GM23338 (cell line): ENCODE measurements around the gene STARD13. TPM values are rescaled to one million over a fixed set of nuclear protein-coding genes. Genes with fewer than 3 reads are reported as not detected.

Experiments
- ATAC-seq: fragments of 200-7000 bp; cut with Tn5 transposase; 3 replicates; pipeline ENCODE4 v1.9.1; 2020
- DNase-seq: peaks from one replicate; pipeline ENCODE4 v3.0.0-alpha.2; 2015; ENCODE audit warnings: low spot score
- H2AFZ ChIP-seq: fragments of 200-600 bp; sonication (generic); 2 replicates; pipeline ENCODE4 v1.8.0; 2016; ENCODE audit warnings: antibody characterized with exemption, mild to moderate bottlenecking, moderate library complexity
- H3F3A ChIP-seq: fragments of 200-600 bp; sonication (generic); replicated peaks from 2 replicates; pipeline ENCODE4 v1.8.0; 2017; ENCODE audit warnings: antibody characterized with exemption, mixed run types, low read depth
- H3K27ac ChIP-seq: fragments of 200-600 bp; sonication (generic); 2 replicates; pipeline ENCODE4 v1.6.1; 2016; ENCODE audit warnings: low read depth
- H3K27me3 ChIP-seq: fragments of 200-600 bp; sonication (generic); 2 replicates; pipeline ENCODE4 v1.8.0; 2016; ENCODE audit warnings: mild to moderate bottlenecking, mixed run types, moderate library complexity; ENCODE audit not compliant: insufficient read depth
- H3K36me3 ChIP-seq: fragments of 200-600 bp; sonication (generic); 2 replicates; pipeline ENCODE4 v1.8.0; 2016; ENCODE audit warnings: mild to moderate bottlenecking; ENCODE audit not compliant: insufficient read depth
- H3K4me1 ChIP-seq: fragments of 200-600 bp; sonication (generic); 2 replicates; pipeline ENCODE4 v1.8.0; 2016; ENCODE audit warnings: mild to moderate bottlenecking, moderate library complexity; ENCODE audit not compliant: insufficient read depth
- H3K4me2 ChIP-seq: fragments of 200-600 bp; sonication (generic); 2 replicates; pipeline ENCODE4 v1.7.1; 2017; ENCODE audit warnings: mixed run types
- H3K4me3 ChIP-seq: fragments of 200-600 bp; sonication (generic); 2 replicates; pipeline ENCODE4 v1.6.1; 2016; ENCODE audit warnings: mixed run types
- H3K79me2 ChIP-seq: fragments of 200-600 bp; sonication (generic); replicated peaks from 2 replicates; pipeline ENCODE4 v1.8.0; 2017; ENCODE audit warnings: mild to moderate bottlenecking; ENCODE audit not compliant: insufficient read depth
- H3K9me2 ChIP-seq: fragments of 200-600 bp; sonication (generic); 2 replicates; pipeline ENCODE4 v1.8.0; 2017; ENCODE audit not compliant: insufficient read depth
- H4K20me1 ChIP-seq: fragments of 200-600 bp; sonication (generic); replicated peaks from 2 replicates; pipeline ENCODE4 v1.8.0; 2017; ENCODE audit warnings: mild to moderate bottlenecking; ENCODE audit not compliant: insufficient read depth
- H3K27ac Mint-ChIP-seq: 2 replicates; pipeline ENCODE4 v1.8.0; 2020; ENCODE audit warnings: inconsistent platforms, mild to moderate bottlenecking, moderate library complexity, mixed read lengths
- H3K27me3 Mint-ChIP-seq: 3 replicates; pipeline ENCODE4 v1.8.0; 2022; ENCODE audit warnings: low read depth, mild to moderate bottlenecking, moderate library complexity, mixed read lengths, inconsistent platforms; ENCODE audit not compliant: insufficient read depth, poor library complexity
- H3K36me3 Mint-ChIP-seq: 3 replicates; pipeline ENCODE4 v1.8.0; 2021; ENCODE audit warnings: low read depth, mild to moderate bottlenecking, inconsistent platforms, moderate library complexity, mixed read lengths
- H3K4me1 Mint-ChIP-seq: 3 replicates; pipeline ENCODE4 v1.8.0; 2020; ENCODE audit warnings: mild to moderate bottlenecking, inconsistent platforms, mixed read lengths
- H3K4me3 Mint-ChIP-seq: 3 replicates; pipeline ENCODE4 v1.8.0; 2021; ENCODE audit warnings: moderate library complexity, mild to moderate bottlenecking, inconsistent platforms, mixed read lengths
- H3K9me3 Mint-ChIP-seq: 3 replicates; pipeline ENCODE4 v1.8.0; 2020; ENCODE audit warnings: moderate library complexity, mild to moderate bottlenecking, inconsistent platforms, mixed read lengths
- CREB1 ChIP-seq: fragments of 250-450 bp; sonication (Bioruptor Pico); IDR thresholded peaks from 2 replicates; pipeline ENCODE4 v1.5.0; 2020; ENCODE audit warnings: low read depth, mild to moderate bottlenecking, moderate library complexity
- CTCF ChIP-seq, 2 experiments: fragments of 200-600 bp in 1 of 2; sonication (generic) in 1 of 2; conservative IDR thresholded peaks; 2 replicates each; pipeline versions ENCODE4 v1.5.1 to v1.6.1; 2016 to 2017; ENCODE audit warnings: antibody characterized with exemption in 2 of 2, low read depth in 2 of 2, mild to moderate bottlenecking in 2 of 2, moderate library complexity in 1 of 2
- ETS1 ChIP-seq: IDR thresholded peaks from 2 replicates; pipeline ENCODE4 v1.6.1; 2016; ENCODE audit warnings: antibody characterized with exemption
- EZH2phosphoT487 ChIP-seq: fragments of 200-600 bp; sonication (generic); IDR thresholded peaks from one replicate; pipeline ENCODE4 v1.8.1; 2018; ENCODE audit warnings: antibody characterized with exemption; ENCODE audit not compliant: unreplicated experiment
- JUNB ChIP-seq: IDR thresholded peaks from one replicate; pipeline ENCODE4 v1.6.1; 2016; ENCODE audit warnings: antibody characterized with exemption; ENCODE audit not compliant: unreplicated experiment
- NANOG ChIP-seq: IDR thresholded peaks from 2 replicates; pipeline ENCODE4 v1.6.1; 2016; ENCODE audit warnings: antibody characterized with exemption, borderline replicate concordance
- POLR2AphosphoS5 ChIP-seq: IDR thresholded peaks from 2 replicates; pipeline ENCODE4 v1.6.1; 2016; ENCODE audit warnings: antibody characterized with exemption, low read depth
- ZNF114 ChIP-seq: fragments of 250-450 bp; sonication (Bioruptor Pico); IDR thresholded peaks from 2 replicates; pipeline ENCODE4 v1.5.0; 2020; ENCODE audit warnings: mild to moderate bottlenecking, moderate library complexity
- ZNF462 ChIP-seq: fragments of 250-450 bp; sonication (Bioruptor Pico); IDR thresholded peaks from 2 replicates; pipeline ENCODE4 v1.5.0; 2020; ENCODE audit warnings: mild to moderate bottlenecking, moderate library complexity
- polyA plus RNA-seq: library from polyadenylated mRNA; unstranded; fragments of >200 nt; fragmentation: Nextera tagmentation; extraction: Ambion mirVana; gene quantifications from 2 replicates; pipeline ENCODE4 v1.2.1, GENCODE V29; 2016
- total RNA-seq: library from RNA; depleted of rRNA; stranded (reverse); fragments of >200 nt; shearing (Covaris generic); gene quantifications from 2 replicates; pipeline ENCODE4 v1.2.3, GENCODE V29; 2014

The STARD13 gene
- total and polyA plus RNA-seq, 2 experiments from 2014 or later, result 3.2 to 5.2 TPM

GRCh38 chr13:33110386-33110712, 175.2 kb downstream of the STARD13 start (continued):
- no peak for TF ChIP-seq ETS1
- TF ChIP-seq JUNB, result no peak
- no peak for TF ChIP-seq EZH2phosphoT487
- no peak for TF ChIP-seq ZNF114

- ATAC-seq, result peak; percentile 85
These were observed 175.8 kb downstream of the STARD13 start for GRCh38 chr13:33109801-33110200.

More at GRCh38 chr13:33109801-33110200, 175.8 kb downstream of the STARD13 start:
- no peaks in the 10 kb centered on the region for H3K36me3 ChIP-seq
- TF ChIP-seq NANOG (no peak), CTCF (conservative IDR thresholded peaks at IDR 0.05; ENCODE audit: low read depth in 2 of 2) (peak; percentile 71 to 86), POLR2AphosphoS5 (no peak), ZNF462 (CRISPR knock-in tag) (no peak), CREB1 (CRISPR knock-in tag) (no peak)
- H3K79me2 ChIP-seq, result no peaks in the 10 kb centered on the region
- H3K36me3 Mint-ChIP-seq, result 0 out of 3 replicates have a peak, but pooled peaks cover 2% of the 10 kb centered on the region
- no peak overlapping the region for H3K27ac ChIP-seq
- no peak overlapping the region for H3K4me2 ChIP-seq
- H3K4me3 Mint-ChIP-seq, result no peak overlapping the region
- H3K27ac Mint-ChIP-seq, result no peak overlapping the region
- H3K27me3 Mint-ChIP-seq, result peaks cover 2% of the 10 kb centered on the region
- H3K4me1 Mint-ChIP-seq, result no peaks in the 10 kb centered on the region; the same call in 2 of the 3 replicates
- DNase-seq, result peak; percentile 64
- H3K27me3 ChIP-seq, result no peaks in the 10 kb centered on the region
- H4K20me1 ChIP-seq, result no peaks in the 10 kb centered on the region
- no peaks in the 10 kb centered on the region for H3K4me1 ChIP-seq
- 0 out of 2 replicates have a peak, but pooled peaks cover 7% of the 10 kb centered on the region for H3K9me2 ChIP-seq
- no peaks in the 10 kb centered on the region for H3K9me3 Mint-ChIP-seq
- no peak overlapping the region for H2AFZ ChIP-seq
- no peak overlapping the region for H3K4me3 ChIP-seq
- no peaks in the 10 kb centered on the region for H3F3A ChIP-seq
